Esophagus squamous epithelium (tissue), 5 donors: ENCODE measurements around the gene PLPP4. TPM values are rescaled to one million over a fixed set of nuclear protein-coding genes. Genes with fewer than 3 reads are reported as not detected.

Experiments used
- DNase-seq: peaks from one replicate; lab custom pipeline; 2025; lab: John Stamatoyannopoulos, UW
- H3K27ac ChIP-seq, 4 donors: fragments of 200-600 bp; sonication (generic); one replicate each; pipeline ENCODE4 v1.5.1; 2016 to 2019; ENCODE audit warnings: mild to moderate bottlenecking in 1 of 4
- H3K27me3 ChIP-seq, 4 donors: fragments of 200-600 bp; sonication (generic); 1 replicate in 3 of 4; 2 replicates in 1 of 4; pipeline versions ENCODE4 v1.5.1 to v1.6.0; 2017 to 2021; ENCODE audit warnings: antibody characterized with exemption in 1 of 4
- H3K36me3 ChIP-seq, 3 donors: fragments of 200-600 bp; sonication (generic); one replicate each; pipeline ENCODE4 v1.5.1; 2016 to 2019
- H3K4me1 ChIP-seq, 3 donors: fragments of 200-600 bp; sonication (generic); one replicate each; pipeline ENCODE4 v1.5.1; 2017 to 2019
- H3K4me3 ChIP-seq, 4 donors: fragments of 200-600 bp; sonication (generic); 1 replicate in 3 of 4; 2 replicates in 1 of 4; pipeline ENCODE4 v1.5.1; 2016 to 2019; ENCODE audit warnings: mild to moderate bottlenecking in 2 of 4, moderate library complexity in 1 of 4
- H3K9me3 ChIP-seq, 3 donors: fragments of 200-600 bp; sonication (generic); one replicate each; pipeline ENCODE4 v1.5.1; 2016 to 2019
- POLR2A ChIP-seq, 4 donors: fragments of 450-650 bp; IDR thresholded peaks; one replicate each; pipeline ENCODE4 v1.6.1; 2017; ENCODE audit warnings: antibody characterized with exemption in 4 of 4, mild to moderate bottlenecking in 4 of 4, moderate library complexity in 3 of 4
- WGBS, 2 donors: methylation state at CpG; one replicate each; pipeline ENCODE4 v1.1.5; 2018; 5-methylcytosine and 5-hydroxymethylcytosine counted together
- intact Hi-C: fragments of 100-400 bp; cut with DNase I; formaldehyde crosslinking; loops from one replicate; pipeline ENCODE4 v1.15.0; 2022
- total RNA-seq, 4 donors: library from RNA; depleted of rRNA; stranded (reverse); fragments of >200 nt; gene quantifications; one replicate each; pipeline ENCODE4 v1.1.0, GENCODE V29; 2016
- TF ChIP-seq, protein P1 (sequence below), 6 experiments: fragments of 450-650 bp in 4 of 6; fragments of 200-600 bp in 2 of 6; sonication (generic) in 2 of 6; IDR thresholded peaks; one replicate each; pipeline ENCODE4 v1.5.1; 2016 to 2019; ENCODE audit warnings: antibody characterized with exemption in 6 of 6, mild to moderate bottlenecking in 4 of 6, moderate library complexity in 4 of 6
- donor health status: DM: yes; HTN: yes; CAD: no.

Gene PLPP4
- total RNA-seq, 4 donors from 2014 or later = 0.38 to 0.49 TPM; not detected in 2

DNA sequence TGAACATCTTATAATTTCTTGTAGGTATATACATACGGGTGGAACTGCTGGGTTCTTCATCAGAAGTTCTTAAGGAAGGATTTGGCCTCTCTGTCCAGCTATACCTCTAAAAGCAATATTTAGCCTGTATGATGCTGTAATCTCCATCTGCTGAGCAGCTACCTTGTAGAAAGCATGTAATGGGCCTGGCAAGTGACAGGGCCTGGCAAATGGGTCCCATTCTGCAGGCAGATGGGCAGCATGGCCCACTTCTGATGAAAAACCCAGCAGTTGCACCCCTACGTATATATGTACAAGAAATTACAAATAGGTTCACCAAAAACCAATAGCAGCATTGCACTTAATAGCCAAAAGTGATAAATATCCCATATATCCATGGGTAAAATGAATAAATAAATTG is 9.0 kb downstream of the PLPP4 start:
- H3K4me1 ChIP-seq = no peaks in the 10 kb centered on the region
- no peak overlapping the region for H3K27ac ChIP-seq
- no peak overlapping the region for H3K4me3 ChIP-seq
- H3K9me3 ChIP-seq = no peaks in the 10 kb centered on the region
- WGBS, 2 donors = 78 to 86% methylated on average over 2 of the region's 2 CpGs
- no peaks in the 10 kb centered on the region for H3K36me3 ChIP-seq
- peaks cover 0 to 14% (median 0%) of the 10 kb centered on the region in 4 donors for H3K27me3 ChIP-seq
- DNase-seq = no peak
- intact Hi-C loops = no loop called here
- no peak for TF ChIP-seq POLR2A (IDR thresholded peaks at IDR 0.05)
- TF ChIP-seq, protein P1, sequence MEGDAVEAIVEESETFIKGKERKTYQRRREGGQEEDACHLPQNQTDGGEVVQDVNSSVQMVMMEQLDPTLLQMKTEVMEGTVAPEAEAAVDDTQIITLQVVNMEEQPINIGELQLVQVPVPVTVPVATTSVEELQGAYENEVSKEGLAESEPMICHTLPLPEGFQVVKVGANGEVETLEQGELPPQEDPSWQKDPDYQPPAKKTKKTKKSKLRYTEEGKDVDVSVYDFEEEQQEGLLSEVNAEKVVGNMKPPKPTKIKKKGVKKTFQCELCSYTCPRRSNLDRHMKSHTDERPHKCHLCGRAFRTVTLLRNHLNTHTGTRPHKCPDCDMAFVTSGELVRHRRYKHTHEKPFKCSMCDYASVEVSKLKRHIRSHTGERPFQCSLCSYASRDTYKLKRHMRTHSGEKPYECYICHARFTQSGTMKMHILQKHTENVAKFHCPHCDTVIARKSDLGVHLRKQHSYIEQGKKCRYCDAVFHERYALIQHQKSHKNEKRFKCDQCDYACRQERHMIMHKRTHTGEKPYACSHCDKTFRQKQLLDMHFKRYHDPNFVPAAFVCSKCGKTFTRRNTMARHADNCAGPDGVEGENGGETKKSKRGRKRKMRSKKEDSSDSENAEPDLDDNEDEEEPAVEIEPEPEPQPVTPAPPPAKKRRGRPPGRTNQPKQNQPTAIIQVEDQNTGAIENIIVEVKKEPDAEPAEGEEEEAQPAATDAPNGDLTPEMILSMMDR (IDR thresholded peaks at IDR 0.05) = no peak

DNA sequence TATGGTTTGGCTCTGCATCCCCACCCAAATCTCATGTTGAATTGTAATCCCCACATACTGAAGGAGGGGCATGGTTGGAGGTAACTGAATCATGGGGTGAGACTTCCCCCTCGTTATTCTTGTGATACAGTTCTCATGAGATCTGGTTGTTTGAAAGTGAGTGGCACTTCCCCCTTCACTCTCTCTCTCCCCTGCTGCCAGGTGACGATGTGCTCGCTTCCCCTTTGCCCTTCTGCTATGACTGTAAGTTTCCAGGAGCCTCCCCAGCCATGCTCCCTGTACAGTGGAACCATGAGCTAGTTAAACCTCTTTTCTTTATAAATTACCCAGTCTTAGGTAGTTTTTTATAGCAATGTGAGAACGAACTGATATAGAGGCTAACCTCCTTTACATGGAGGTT is 16.6 kb downstream of the PLPP4 start:
- no peak overlapping the region for H3K27ac ChIP-seq
- DNase-seq = no peak
- no peak overlapping the region for H3K4me3 ChIP-seq
- 48 to 64% methylated on average over 4 of the region's 4 CpGs for WGBS, 2 donors
- TF ChIP-seq, protein P1 (IDR thresholded peaks at IDR 0.05) = no peak
- no peak for TF ChIP-seq POLR2A (IDR thresholded peaks at IDR 0.05)
- peaks cover 0 to 3% (median 0%) of the 10 kb centered on the region in 3 donors for H3K4me1 ChIP-seq
- H3K27me3 ChIP-seq = no peaks in the 10 kb centered on the region
- intact Hi-C loops = no loop called here
- H3K36me3 ChIP-seq = no peaks in the 10 kb centered on the region
- no peaks in the 10 kb centered on the region for H3K9me3 ChIP-seq

DNA sequence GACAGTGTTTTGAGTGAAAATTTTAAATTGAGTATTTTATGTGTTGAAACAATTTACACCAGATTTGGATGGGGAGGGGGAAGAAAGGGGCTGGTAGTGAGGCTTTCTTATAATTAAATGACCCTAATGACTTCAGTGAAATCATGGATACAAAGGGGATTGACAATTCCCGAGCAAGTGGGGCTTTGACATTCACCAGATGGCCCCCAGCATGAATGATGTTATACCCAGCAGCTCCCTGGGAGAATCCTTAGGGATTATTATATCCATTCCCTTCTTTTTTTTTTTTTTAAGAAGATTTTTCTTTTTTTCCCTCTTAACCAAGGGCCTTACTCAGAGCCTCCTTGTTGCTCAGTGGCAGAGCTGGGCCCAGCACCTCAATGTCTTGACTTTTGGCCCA is 17.9 kb downstream of the PLPP4 start:
- DNase-seq = no peak
- Histone ChIP-seq H3K27me3 (no peaks in the 10 kb centered on the region), H3K36me3 (no peaks in the 10 kb centered on the region), H3K4me1 (peaks cover 0 to 3% (median 0%) of the 10 kb centered on the region in 3 donors), H3K9me3 (no peaks in the 10 kb centered on the region), H3K4me3 (no peak overlapping the region), H3K27ac (no peak overlapping the region)
- 65 to 75% methylated on average over 1 of the region's 1 CpG for WGBS, 2 donors
- TF ChIP-seq POLR2A (IDR thresholded peaks at IDR 0.05) = no peak
- TF ChIP-seq, protein P1 (IDR thresholded peaks at IDR 0.05) = no peak
- intact Hi-C loops = no loop called here

DNA sequence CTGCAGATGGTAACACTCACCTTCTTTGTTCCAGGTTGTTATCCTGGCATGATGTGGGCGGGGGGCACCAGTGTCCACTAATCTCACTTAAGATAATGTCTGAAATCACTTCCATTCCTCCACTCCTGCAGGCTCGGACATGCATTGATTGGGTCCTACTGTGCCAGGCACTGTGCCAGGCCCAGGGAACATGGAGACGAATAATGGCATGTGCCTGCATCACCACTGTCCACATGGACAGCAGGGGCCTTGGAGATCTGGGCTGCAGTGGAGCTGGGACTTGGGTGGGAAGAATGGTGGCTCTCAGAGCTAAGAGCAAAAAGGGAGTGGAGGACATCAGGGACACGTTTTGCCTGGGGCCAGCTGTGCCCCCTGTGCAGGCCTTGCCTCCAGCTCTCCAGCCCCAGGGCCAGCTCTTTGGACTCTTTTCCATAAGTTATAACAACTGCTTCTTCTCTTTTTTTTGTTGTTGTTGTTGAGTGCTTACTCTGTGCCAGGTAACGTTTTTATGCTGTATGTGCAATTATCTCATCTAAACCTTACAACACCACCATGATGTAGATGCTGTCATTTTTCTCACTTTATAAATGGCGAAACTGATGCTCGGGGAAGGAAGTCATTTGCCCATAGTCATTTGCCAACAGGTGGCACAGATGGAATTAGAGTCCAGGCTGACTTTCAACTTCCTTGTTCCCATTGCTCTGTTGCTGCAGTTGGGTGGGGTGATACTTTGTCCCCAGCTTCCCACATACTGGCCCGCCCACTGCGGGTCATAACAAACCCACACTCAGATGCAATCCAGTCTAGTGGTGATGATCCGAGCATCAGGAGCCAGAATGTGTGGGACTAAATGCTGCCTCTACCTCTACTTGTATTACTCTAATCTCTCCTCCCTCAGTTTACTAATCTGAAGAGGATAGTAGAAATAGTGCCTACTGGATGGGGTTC is 19.1 kb downstream of the PLPP4 start:
- 76 to 79% methylated on average over 9 to 10 of the region's 10 CpGs for WGBS, 2 donors
- DNase-seq = no peak
- Histone ChIP-seq H3K36me3 (no peaks in the 10 kb centered on the region), H3K4me1 (peaks cover 0 to 3% (median 0%) of the 10 kb centered on the region in 3 donors), H3K9me3 (no peaks in the 10 kb centered on the region), H3K4me3 (no peak overlapping the region), H3K27ac (no peak overlapping the region), H3K27me3 (no peaks in the 10 kb centered on the region)
- intact Hi-C loops = no loop called here
- TF ChIP-seq, protein P1 (IDR thresholded peaks at IDR 0.05) = no peak
- TF ChIP-seq POLR2A (IDR thresholded peaks at IDR 0.05) = no peak

DNA sequence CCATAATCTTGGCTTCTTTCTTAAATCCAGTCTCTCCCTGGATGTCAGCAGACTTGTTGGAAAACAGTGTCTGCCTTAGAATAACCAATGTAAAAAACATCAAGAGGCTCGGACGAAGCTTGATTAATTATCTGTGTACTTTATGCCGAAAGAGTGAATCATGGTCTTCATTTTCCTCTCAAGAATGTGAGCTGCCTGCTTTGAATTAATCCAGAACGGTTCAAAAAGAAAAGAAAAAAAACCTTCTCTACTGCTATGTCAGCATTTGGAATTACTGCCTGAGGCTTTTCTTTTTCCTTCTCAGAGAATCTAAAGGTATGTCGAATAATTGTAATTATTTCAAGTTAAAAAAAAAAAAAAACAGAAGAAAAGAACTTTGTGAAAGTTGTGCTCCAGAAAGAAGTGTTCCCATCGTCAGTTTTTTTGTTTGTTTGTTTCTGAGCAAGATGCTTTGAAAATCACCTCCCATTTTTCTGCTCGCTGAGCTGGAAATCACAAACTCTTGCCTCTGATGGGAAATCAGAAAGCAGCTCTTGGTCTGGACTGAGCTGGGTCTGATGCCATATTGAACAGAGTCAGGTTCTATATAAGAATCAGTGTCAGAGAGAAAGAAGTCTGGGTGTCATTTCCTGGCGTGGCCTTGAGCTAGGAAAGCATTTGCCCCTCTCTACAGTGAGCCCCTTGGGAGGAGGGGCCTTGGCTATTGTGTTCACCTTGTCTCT is 20.2 kb downstream of the PLPP4 start:
- Histone ChIP-seq H3K36me3 (no peaks in the 10 kb centered on the region), H3K9me3 (no peaks in the 10 kb centered on the region), H3K27me3 (no peaks in the 10 kb centered on the region), H3K4me3 (no peak overlapping the region), H3K4me1 (peaks cover 0 to 3% (median 0%) of the 10 kb centered on the region in 3 donors), H3K27ac (no peak overlapping the region)
- no peak for DNase-seq
- intact Hi-C loops = no loop called here
- WGBS, 2 donors = 19 to 23% methylated on average over 8 of the region's 8 CpGs
- no peak for TF ChIP-seq POLR2A (IDR thresholded peaks at IDR 0.05)
- TF ChIP-seq, protein P1 (IDR thresholded peaks at IDR 0.05) = no peak
